CD4-positive, alpha-beta memory T cell (primary cell): ENCODE results near the gene ANKS3. TPM values are rescaled to one million over a fixed set of nuclear protein-coding genes. Genes with fewer than 3 reads are reported as not detected.

Source experiments
- CTCF ChIA-PET: fragments of 350-600 bp; sonication (Branson Sonifier 250); formaldehyde crosslinking; loops from one replicate; lab custom pipeline; 2021; ENCODE audit warnings: inconsistent platforms; ENCODE audit not compliant: partially characterized antibody; lab: Charles Lee
- POLR2A ChIA-PET: fragments of 350-600 bp; sonication (Branson Sonifier 250); formaldehyde crosslinking; loops from one replicate; lab custom pipeline; 2021; ENCODE audit not compliant: partially characterized antibody; lab: Charles Lee
- DNase-seq, 5 donors: peaks; one replicate each; pipeline versions ENCODE4 v3.0.0 to v3.0.0-alpha.2; 2020 to 2022; ENCODE audit warnings: mixed read lengths in 1 of 5
- H3K27ac ChIP-seq: one replicate; pipeline ENCODE4 v1.7.0; 2013; ENCODE audit warnings: low read depth, low read length
- H3K27me3 ChIP-seq: 2 replicates; pipeline ENCODE4 v1.7.0; 2013; ENCODE audit warnings: mild to moderate bottlenecking, low read length, moderate library complexity; ENCODE audit not compliant: insufficient read depth
- H3K36me3 ChIP-seq: 2 replicates; pipeline ENCODE4 v1.7.0; 2013; ENCODE audit warnings: mild to moderate bottlenecking, low read length, moderate library complexity; ENCODE audit not compliant: insufficient read depth
- H3K4me1 ChIP-seq: 2 replicates; pipeline ENCODE4 v1.7.0; 2013; ENCODE audit warnings: mild to moderate bottlenecking, low read length, moderate library complexity; ENCODE audit not compliant: insufficient read depth
- H3K4me3 ChIP-seq, 2 donors: one replicate each; pipeline ENCODE4 v1.7.0; 2013; ENCODE audit warnings: low read length in 2 of 2, mild to moderate bottlenecking in 1 of 2
- H3K9me3 ChIP-seq, 2 donors: one replicate each; pipeline ENCODE4 v1.7.0; 2013; ENCODE audit warnings: low read length in 2 of 2, control low read depth in 1 of 2; ENCODE audit not compliant: control insufficient read depth in 1 of 2
- H3K27ac Mint-ChIP-seq, 7 donors: one replicate each; pipeline ENCODE4 v1.8.0; 2020 to 2021; ENCODE audit warnings: mixed read lengths in 7 of 7, mild to moderate bottlenecking in 6 of 7, inconsistent platforms in 3 of 7, moderate library complexity in 3 of 7
- H3K27me3 Mint-ChIP-seq, 2 donors: one replicate each; pipeline ENCODE4 v1.8.0; 2020 to 2021; ENCODE audit warnings: mixed read lengths in 2 of 2
- H3K36me3 Mint-ChIP-seq, 2 donors: one replicate each; pipeline ENCODE4 v1.8.0; 2020 to 2021; ENCODE audit warnings: mixed read lengths in 2 of 2, inconsistent platforms in 1 of 2, mild to moderate bottlenecking in 1 of 2
- H3K4me1 Mint-ChIP-seq, 4 donors: one replicate each; pipeline ENCODE4 v1.8.0; 2020 to 2021; ENCODE audit warnings: mixed read lengths in 4 of 4, mild to moderate bottlenecking in 1 of 4
- H3K4me3 Mint-ChIP-seq, 8 donors: one replicate each; pipeline ENCODE4 v1.8.0; 2020 to 2021; ENCODE audit warnings: mixed read lengths in 8 of 8, mild to moderate bottlenecking in 7 of 8, moderate library complexity in 6 of 8, inconsistent platforms in 3 of 8
- H3K9me3 Mint-ChIP-seq, 8 donors: one replicate each; pipeline ENCODE4 v1.8.0; 2020 to 2021; ENCODE audit warnings: mixed read lengths in 8 of 8, mild to moderate bottlenecking in 5 of 8, inconsistent platforms in 3 of 8, moderate library complexity in 1 of 8
- intact Hi-C: fragments of 100-400 bp; cut with micrococcal nuclease; formaldehyde crosslinking; loops from one replicate; pipeline ENCODE4 v1.15.1; 2023
- microRNA-seq: library from miRNA; unstranded; fragments of <30 nt; microRNA quantifications from one replicate; pipeline ENCODE4 v1.2.0, GENCODE V29; 2021; ENCODE audit warnings: borderline replicate concordance, borderline number of aligned reads, borderline microRNAs expressed, mixed read lengths
- polyA plus RNA-seq, 2 donors: library from polyadenylated mRNA; unstranded; fragments of 300-500 nt; fragmentation: Illumina TruSeq; gene quantifications; one replicate each; pipeline ENCODE4 v1.2.3, GENCODE V29; 2021
- total RNA-seq, 2 experiments: library from RNA; stranded (reverse); gene quantifications; one replicate each; pipeline ENCODE4 v1.2.3, GENCODE V29; 2021

ANKS3 gene
- total and polyA plus RNA-seq, 4 experiments from 2014 or later: 0.91 to 33.9 (median 17.1) TPM

GRCh38 chr16:4647644-4647980 is 86.5 kb downstream of the ANKS3 start:
- Mint-ChIP-seq H3K27me3 (no peaks in the 10 kb centered on the region), H3K36me3 (peaks cover 10 to 34% of the 10 kb centered on the region in 2 donors), H3K9me3 (no peaks in the 10 kb centered on the region), H3K27ac (peak overlapping the region in 5 of 7 donors; percentile 41 to 82 (median 53)), H3K4me3 (no peak overlapping the region), H3K4me1 (peaks cover 14 to 35% (median 20%) of the 10 kb centered on the region in 4 donors)
- DNase-seq: no peak
- Histone ChIP-seq H3K36me3 (peaks cover 4% of the 10 kb centered on the region), H3K9me3 (no peaks in the 10 kb centered on the region), H3K27ac (no peak overlapping the region), H3K27me3 (no peaks in the 10 kb centered on the region), H3K4me1 (peaks cover 22% of the 10 kb centered on the region), H3K4me3 (no peak overlapping the region)
- intact Hi-C loops: no loop called here
- ChIA-PET CTCF (no interaction called here), POLR2A (no interaction called here)

- Mint-ChIP-seq H3K4me1 (peaks cover 14 to 35% (median 20%) of the 10 kb centered on the region in 4 donors), H3K27ac (peak overlapping the region in 5 of 7 donors; percentile 25 to 82 (median 53)), H3K4me3 (no peak overlapping the region), H3K27me3 (no peaks in the 10 kb centered on the region), H3K36me3 (peaks cover 10 to 34% of the 10 kb centered on the region in 2 donors), H3K9me3 (no peaks in the 10 kb centered on the region)
- H3K36me3 ChIP-seq: peaks cover 3% of the 10 kb centered on the region
- no peaks in the 10 kb centered on the region for H3K27me3 ChIP-seq
- ChIA-PET CTCF (no interaction called here), POLR2A (interaction anchor here (0.6 kb wide), 1 partner anchor 13 kb away, joined by 3 read pairs; no protein-coding TSS in a partner anchor)
- no peak overlapping the region for H3K4me3 ChIP-seq
- intact Hi-C loops: no loop called here
- H3K27ac ChIP-seq: no peak overlapping the region
- H3K9me3 ChIP-seq: no peaks in the 10 kb centered on the region
- DNase-seq: no peak
- peaks cover 22% of the 10 kb centered on the region for H3K4me1 ChIP-seq
Observed at GRCh38 chr16:4646773-4647643, 87.1 kb downstream of the ANKS3 start.

Small RNAs within 50 kb of the gene (microRNA-seq; reads per million reads assigned to microRNA genes)
- not detected for gene MIR6769A

Other genes starting within 250 kb of the ANKS3 start
- gene CDIP1, start 195.5 kb downstream of the ANKS3 start, total RNA-seq: 10 to 100 TPM; 19.0 to 21.1 TPM
- gene CDIP1, start 195.5 kb downstream of the ANKS3 start, polyA plus RNA-seq: 10 to 100 TPM; 10.2 to 15.7 TPM
- under 1 TPM; 0.29 to 0.33 TPM for gene C16orf96, start 177.9 kb downstream of the ANKS3 start, total RNA-seq
- gene C16orf96, start 177.9 kb downstream of the ANKS3 start, polyA plus RNA-seq: not detected
- gene UBALD1, start 119.4 kb downstream of the ANKS3 start, total RNA-seq: 10 to 100 TPM; 30.1 to 41.0 TPM
- 1 to 10 TPM; 2.4 to 4.8 TPM for gene UBALD1, start 119.4 kb downstream of the ANKS3 start, polyA plus RNA-seq
- gene MGRN1, start 109.4 kb downstream of the ANKS3 start, total RNA-seq: 10 to 100 TPM; 62.2 to 64.1 TPM
- 1 to 10 TPM; 1.2 to 7.7 TPM for gene MGRN1, start 109.4 kb downstream of the ANKS3 start, polyA plus RNA-seq
- gene NUDT16L1, start 40.7 kb downstream of the ANKS3 start, total RNA-seq: 10 to 100 TPM; 52.4 to 53.7 TPM
- gene NUDT16L1, start 40.7 kb downstream of the ANKS3 start, polyA plus RNA-seq: 100 to 1,000 TPM in 1 of 2 donors, 10 to 100 TPM in 1; 80.1 to 125 TPM
- gene DNAAF8, start 266 bp upstream of the ANKS3 start, total RNA-seq: under 1 TPM; 0.12 to 0.64 TPM
- under 1 TPM in 1 of 2 donors, not detected in 1; 0.11 TPM for gene DNAAF8, start 266 bp upstream of the ANKS3 start, polyA plus RNA-seq
- 10 to 100 TPM; 33.9 to 35.6 TPM for gene ZNF500, start 32.9 kb upstream of the ANKS3 start, total RNA-seq
- gene ZNF500, start 32.9 kb upstream of the ANKS3 start, polyA plus RNA-seq: 10 to 100 TPM in 1 of 2 donors, 1 to 10 TPM in 1; 7.9 to 13.0 TPM
- not detected for gene SEPTIN12, start 54.1 kb upstream of the ANKS3 start, total RNA-seq
- not detected for gene SEPTIN12, start 54.1 kb upstream of the ANKS3 start, polyA plus RNA-seq
- not detected for gene SMIM22, start 61.1 kb upstream of the ANKS3 start, total RNA-seq
- not detected for gene SMIM22, start 61.1 kb upstream of the ANKS3 start, polyA plus RNA-seq
- 1 to 10 TPM; 9.7 to 9.9 TPM for gene ROGDI, start 68.4 kb upstream of the ANKS3 start, total RNA-seq
- 10 to 100 TPM in 1 of 2 donors, 1 to 10 TPM in 1; 8.6 to 19.1 TPM for gene ROGDI, start 68.4 kb upstream of the ANKS3 start, polyA plus RNA-seq
- gene GLYR1, start 113.0 kb upstream of the ANKS3 start, total RNA-seq: 100 to 1,000 TPM; 117 to 121 TPM
- 10 to 100 TPM; 22.8 to 44.6 TPM for gene GLYR1, start 113.0 kb upstream of the ANKS3 start, polyA plus RNA-seq
- gene UBN1, start 113.2 kb upstream of the ANKS3 start, total RNA-seq: 10 to 100 TPM; 40.4 to 42.7 TPM
- gene UBN1, start 113.2 kb upstream of the ANKS3 start, polyA plus RNA-seq: 10 to 100 TPM in 1 of 2 donors, 1 to 10 TPM in 1; 6.0 to 17.5 TPM
- not detected for gene PPL, start 202.9 kb upstream of the ANKS3 start, total RNA-seq
- under 1 TPM in 1 of 2 donors, not detected in 1; 0.39 TPM for gene PPL, start 202.9 kb upstream of the ANKS3 start, polyA plus RNA-seq
- gene SEC14L5, start 224.1 kb upstream of the ANKS3 start, total RNA-seq: not detected
- not detected for gene SEC14L5, start 224.1 kb upstream of the ANKS3 start, polyA plus RNA-seq